Vagina (tissue), 2 donors: ENCODE measurements around the gene OR2J1.

ENCODE experiments used
- POLR2A ChIP-seq, 2 donors: fragments of 450-650 bp; IDR thresholded peaks; one replicate each; pipeline ENCODE4 v1.6.1; 2017; ENCODE audit warnings: antibody characterized with exemption in 2 of 2, mild to moderate bottlenecking in 2 of 2, moderate library complexity in 2 of 2
- POLR2AphosphoS5 ChIP-seq, 2 donors: sonication (generic); formaldehyde crosslinking; IDR thresholded peaks; one replicate each; pipeline ENCODE4 v1.9.0; 2017; ENCODE audit warnings: antibody characterized with exemption in 2 of 2, mild to moderate bottlenecking in 2 of 2, low read depth in 1 of 2; ENCODE audit not compliant: insufficient read depth in 1 of 2
- TF ChIP-seq, protein P1 (sequence below), 3 experiments: fragments of 450-650 bp in 2 of 3; fragments of 200-600 bp in 1 of 3; sonication (generic) in 1 of 3; IDR thresholded peaks; one replicate each; pipeline ENCODE4 v1.5.1; 2017 to 2019; ENCODE audit warnings: antibody characterized with exemption in 3 of 3, mild to moderate bottlenecking in 2 of 3, moderate library complexity in 2 of 3

DNA sequence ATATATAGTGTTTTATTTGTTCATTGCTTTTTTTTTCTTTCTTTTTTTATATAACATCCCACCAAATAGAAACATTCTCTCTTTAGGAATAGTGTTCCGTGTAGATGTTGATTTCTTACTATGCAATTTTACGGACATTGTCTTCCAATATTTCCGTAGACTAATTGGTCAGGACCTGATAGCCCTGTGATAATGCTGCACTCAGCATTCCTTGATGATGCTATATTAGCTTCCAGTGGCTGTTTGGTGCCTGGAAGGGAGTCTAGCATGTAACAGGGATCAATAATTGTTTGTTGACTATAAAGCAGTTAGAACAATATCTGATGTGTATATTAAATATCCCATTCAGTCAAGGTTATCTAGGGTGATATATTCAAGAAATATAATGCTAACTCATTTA is 47.6 kb upstream of the OR2J1 start:
- TF ChIP-seq, protein P1, sequence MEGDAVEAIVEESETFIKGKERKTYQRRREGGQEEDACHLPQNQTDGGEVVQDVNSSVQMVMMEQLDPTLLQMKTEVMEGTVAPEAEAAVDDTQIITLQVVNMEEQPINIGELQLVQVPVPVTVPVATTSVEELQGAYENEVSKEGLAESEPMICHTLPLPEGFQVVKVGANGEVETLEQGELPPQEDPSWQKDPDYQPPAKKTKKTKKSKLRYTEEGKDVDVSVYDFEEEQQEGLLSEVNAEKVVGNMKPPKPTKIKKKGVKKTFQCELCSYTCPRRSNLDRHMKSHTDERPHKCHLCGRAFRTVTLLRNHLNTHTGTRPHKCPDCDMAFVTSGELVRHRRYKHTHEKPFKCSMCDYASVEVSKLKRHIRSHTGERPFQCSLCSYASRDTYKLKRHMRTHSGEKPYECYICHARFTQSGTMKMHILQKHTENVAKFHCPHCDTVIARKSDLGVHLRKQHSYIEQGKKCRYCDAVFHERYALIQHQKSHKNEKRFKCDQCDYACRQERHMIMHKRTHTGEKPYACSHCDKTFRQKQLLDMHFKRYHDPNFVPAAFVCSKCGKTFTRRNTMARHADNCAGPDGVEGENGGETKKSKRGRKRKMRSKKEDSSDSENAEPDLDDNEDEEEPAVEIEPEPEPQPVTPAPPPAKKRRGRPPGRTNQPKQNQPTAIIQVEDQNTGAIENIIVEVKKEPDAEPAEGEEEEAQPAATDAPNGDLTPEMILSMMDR (IDR thresholded peaks at IDR 0.05): no peak
- TF ChIP-seq POLR2AphosphoS5 (IDR thresholded peaks at IDR 0.05; ENCODE audit: insufficient read depth in 1 of 2, low read depth in 1 of 2): no peak
- no peak for TF ChIP-seq POLR2A (IDR thresholded peaks at IDR 0.05)
